GM19438 (cell line): ENCODE measurements around the gene AS3MT.
"Not testable (repeated sequence)": the region's sequence is repeated elsewhere in the genome, so short reads cannot be mapped to it uniquely, and the experiment has no call there.

Source experiments
- ATAC-seq: cut with Tn5 transposase; IDR thresholded peaks from one replicate; pipeline ENCODE4 v1.9.1; 2021; ENCODE audit warnings: low read depth; ENCODE audit not compliant: unreplicated experiment

Gene AS3MT

DNA sequence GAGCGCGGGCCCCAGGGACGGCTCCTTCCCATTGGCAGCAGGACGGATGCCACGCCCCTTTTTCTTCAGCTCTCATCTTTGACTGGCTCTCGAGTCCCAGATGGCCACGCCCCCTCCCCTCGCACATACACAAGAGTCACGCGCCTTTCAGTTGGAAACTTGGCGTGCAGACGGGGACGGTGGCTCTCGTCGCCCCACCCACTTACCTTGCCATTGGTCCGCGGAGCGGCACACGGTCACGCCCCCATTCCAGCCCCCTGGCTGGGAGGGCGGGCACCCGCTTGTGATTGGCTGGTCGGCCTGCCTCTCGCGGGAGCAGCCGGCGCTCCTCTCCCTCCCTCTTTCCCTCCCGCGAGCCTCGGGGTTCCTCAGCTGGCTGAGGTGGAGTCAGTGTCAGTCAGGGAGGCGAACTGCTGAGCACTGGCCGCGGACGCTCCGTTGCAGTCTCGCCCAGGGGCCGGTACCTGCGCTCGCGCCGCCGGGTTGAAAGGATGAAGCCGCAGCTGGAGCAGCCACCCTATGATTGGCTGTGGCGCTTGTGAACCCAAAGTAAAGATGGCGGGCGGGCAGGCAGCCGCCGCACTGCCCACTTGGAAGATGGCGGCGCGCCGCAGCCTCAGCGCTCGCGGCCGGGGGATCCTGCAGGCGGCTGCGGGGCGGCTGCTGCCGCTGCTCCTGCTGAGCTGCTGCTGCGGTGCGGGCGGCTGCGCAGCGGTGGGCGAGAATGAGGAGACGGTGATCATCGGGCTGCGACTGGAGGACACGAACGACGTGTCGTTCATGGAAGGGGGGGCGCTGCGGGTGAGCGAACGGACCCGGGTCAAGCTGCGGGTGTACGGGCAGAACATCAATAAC is 48.9 kb downstream of the AS3MT start, which contains the start of gene CNNM2:
Gene CNNM2, plus strand, starts transcription at position 333 of the 855 bp plus-strand sequence. Its CDS starts 187 bp downstream, at position 520.
- peak; percentile 76 for ATAC-seq

DNA sequence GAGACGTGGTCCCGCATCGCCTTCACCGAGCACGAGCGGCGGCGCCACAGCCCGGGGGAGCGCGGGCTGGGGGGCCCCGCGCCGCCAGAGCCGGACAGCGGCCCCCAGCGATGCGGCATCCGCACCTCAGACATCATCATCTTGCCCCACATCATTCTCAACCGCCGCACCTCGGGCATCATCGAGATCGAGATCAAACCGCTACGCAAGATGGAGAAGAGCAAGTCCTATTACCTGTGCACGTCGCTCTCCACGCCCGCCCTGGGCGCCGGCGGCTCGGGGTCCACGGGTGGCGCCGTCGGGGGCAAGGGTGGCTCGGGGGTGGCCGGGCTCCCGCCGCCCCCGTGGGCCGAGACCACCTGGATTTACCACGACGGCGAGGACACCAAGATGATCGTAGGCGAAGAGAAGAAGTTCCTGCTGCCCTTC is 49.6 kb downstream of the AS3MT start:
- ATAC-seq: peak; percentile 4

DNA sequence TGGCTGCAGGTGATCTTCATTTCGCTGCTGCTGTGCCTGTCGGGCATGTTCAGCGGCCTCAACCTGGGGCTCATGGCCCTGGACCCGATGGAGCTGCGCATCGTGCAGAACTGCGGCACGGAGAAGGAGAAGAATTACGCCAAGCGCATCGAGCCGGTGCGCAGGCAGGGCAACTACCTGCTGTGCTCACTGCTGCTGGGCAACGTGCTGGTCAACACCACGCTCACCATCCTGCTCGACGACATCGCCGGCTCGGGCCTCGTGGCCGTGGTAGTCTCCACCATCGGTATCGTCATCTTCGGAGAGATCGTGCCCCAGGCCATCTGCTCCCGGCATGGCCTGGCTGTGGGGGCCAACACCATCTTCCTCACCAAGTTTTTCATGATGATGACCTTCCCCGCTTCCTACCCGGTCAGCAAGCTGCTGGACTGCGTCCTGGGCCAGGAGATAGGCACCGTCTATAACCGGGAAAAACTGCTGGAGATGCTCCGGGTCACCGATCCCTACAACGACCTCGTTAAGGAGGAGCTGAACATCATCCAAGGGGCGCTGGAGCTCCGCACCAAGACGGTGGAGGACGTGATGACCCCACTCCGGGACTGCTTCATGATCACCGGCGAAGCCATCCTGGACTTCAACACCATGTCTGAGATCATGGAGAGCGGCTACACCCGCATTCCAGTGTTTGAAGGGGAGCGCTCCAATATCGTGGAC is 50.1 kb downstream of the AS3MT start:
- ATAC-seq: no peak

DNA sequence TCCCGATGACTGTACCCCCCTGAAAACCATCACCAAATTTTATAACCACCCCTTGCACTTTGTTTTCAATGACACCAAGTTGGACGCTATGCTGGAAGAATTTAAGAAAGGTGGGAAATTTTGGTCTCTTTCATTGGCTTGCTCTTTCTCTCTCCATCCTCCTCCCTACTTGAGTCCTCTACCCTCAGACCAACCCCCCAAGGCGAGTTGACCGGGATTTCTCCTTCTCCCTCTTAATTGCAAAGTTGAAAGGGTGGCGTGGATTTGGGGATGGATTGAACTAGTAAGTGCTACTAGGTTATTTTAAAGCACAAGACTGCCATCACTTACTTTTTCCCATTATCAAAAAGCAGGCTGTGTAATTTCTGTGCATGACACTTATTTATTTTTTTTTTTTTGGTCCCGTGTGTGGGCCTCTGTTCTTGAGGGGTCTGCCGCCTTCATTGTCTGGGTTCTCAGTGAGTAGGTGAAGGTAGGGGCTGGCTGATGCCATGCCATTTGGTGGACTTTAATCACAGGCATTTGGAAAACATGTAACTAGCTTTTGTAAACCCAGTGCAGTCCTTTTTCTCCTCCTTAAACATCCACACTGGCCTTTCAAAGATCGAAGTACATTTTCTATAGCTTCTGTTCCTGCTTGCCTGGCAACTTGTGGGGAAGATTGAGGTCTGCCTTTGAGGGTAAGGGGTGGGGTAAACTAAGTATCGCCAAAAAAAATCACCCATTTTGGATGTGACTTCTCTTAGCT is 50.9 kb downstream of the AS3MT start:
- no peak for ATAC-seq

DNA sequence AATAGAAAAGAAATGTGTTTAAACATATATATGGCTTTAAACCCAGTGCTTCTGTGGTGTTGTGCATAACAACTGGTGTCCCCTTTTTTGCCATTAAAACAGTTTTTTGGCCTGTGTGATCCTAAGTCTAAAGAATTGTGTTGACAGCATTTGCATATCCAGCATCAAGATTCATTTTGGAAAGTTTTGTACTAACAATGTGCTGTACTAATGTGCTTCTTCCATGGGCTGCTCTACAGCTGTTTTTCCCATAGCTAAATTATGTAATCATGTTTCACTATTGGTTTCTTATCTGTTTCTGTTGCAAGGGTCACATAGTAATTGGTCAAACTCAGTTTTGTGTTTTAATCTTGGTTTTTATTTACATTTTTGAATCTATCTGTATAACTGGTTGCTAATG is 54.3 kb downstream of the AS3MT start:
- ATAC-seq: no peak

DNA sequence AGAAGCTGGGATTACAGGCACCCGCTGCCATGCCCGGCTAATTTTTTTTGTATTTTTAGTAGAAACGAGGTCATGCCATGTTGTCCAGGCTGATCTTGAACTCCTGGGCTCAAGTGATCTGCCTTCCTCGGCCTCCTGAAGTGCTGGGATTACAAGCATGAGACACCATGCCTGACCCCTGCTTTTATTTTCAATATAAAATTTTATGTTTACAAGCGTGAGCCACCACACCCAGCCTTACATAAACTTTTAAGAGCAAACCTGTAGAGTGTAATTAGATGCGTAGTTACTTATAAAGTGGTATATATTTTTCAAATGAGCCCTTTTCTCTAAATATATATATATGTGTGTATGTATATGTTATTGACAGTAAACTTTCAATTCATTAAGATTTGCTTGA is 57.6 kb downstream of the AS3MT start:
- no peak for ATAC-seq

DNA sequence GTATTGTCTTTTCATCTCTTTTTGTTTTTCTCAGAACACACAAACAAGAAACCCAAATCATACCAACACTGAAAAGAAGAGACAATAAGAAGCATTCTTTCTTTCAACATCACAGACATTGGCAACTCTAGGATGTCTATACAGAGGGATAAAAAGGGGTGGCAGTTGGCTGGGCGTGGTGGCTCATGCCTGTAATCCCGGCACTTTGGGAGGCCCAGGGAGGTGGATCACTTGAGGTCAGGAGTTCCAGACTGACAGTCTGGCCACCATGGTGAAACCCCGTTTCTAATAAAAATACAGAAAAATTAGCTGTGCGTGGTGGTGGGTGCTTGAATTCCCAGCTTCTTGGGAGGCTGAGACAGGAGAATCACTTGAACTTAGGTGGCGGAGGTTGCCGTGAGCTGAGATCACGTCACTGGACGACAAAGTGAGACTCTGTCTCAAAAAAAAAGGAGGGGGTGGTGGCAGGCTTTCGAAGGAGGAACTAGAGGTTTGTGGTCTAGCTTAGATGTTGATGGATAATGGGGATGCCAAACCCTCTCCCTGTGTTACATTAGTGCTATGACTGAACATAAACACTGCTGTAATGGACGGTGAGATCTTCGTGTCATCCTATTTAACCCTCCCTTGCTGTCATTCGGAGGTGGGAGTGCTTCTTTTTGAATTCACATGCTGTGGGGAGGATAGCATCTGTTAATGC is 58.2 kb downstream of the AS3MT start:
- ATAC-seq: no peak

DNA sequence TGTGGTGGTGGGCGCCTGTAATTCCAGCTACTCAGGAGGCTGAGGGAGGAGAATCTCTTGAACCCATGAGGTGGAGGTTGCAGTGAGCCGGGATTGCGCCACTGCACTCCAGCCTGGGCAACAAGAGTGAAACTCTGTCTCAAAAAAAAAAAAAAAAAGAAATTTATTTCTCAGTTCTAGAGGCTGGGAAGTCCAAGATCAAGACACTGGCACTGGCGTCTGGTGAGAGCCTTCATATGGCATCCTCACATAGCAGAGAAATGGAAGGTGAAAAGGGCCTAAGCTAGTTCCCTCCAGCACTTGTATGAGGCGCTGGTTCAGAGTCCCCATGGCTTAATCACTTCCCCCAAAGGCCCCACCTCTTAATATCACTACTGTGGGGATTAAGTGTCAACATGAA is 59.2 kb downstream of the AS3MT start:
- ATAC-seq: not testable (repeated sequence)

DNA sequence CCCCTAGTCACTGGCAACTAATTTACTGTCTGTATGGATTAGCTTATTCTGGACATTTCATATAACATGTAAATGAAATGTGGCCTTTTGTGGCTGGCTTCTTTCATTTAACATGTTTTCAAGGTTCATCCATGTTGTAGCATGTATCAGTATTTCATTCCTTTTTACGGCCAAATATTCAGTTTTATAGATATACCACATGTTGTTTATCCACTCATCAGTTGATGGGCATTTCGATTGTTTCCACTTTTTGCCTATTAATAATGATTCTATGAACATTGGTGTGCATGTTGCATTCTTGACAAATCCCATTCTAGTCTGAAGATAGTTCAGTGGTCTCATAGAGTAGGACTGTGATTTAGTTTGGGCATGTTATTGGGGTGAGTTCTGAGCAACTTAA is 61.5 kb downstream of the AS3MT start:
- ATAC-seq: no peak

DNA sequence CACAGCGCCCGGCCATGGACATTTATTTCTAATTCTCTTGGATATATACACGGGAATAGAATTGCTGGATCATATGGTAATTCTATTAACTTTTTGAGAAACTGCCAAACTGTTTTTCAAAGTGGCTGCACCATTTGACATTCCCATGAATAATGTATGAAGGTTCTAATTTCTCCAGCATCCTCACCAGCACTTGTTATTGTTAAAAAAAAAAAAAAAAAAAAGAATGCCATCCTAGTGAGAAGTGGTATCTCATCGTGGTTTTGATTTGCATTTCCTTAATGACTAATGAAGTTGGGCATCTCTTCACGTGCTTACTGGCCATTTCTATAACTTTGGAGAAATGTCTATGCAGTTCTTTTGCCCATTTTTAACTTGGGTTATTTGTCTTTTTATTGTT is 62.4 kb downstream of the AS3MT start:
- no peak for ATAC-seq

DNA sequence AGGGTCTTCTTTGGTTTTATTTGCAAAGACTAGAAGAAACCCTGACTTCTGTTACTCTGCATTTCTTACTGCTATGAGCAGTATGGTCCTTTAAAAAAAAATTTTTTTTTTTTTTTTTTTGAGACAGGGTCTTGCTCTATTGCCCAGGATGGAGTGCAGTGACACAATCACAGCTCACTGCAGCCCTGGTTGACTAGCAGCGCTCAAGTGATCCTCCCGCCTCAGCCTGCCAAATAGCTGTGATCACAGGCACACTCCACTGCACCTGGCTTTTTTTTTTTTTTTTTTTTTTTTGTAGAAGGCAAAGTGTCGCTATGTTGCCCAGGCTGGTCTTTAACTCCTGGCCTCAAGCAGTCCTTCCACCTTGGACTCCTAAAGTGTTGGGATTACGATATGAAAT is 66.2 kb downstream of the AS3MT start:
- ATAC-seq: no peak

DNA sequence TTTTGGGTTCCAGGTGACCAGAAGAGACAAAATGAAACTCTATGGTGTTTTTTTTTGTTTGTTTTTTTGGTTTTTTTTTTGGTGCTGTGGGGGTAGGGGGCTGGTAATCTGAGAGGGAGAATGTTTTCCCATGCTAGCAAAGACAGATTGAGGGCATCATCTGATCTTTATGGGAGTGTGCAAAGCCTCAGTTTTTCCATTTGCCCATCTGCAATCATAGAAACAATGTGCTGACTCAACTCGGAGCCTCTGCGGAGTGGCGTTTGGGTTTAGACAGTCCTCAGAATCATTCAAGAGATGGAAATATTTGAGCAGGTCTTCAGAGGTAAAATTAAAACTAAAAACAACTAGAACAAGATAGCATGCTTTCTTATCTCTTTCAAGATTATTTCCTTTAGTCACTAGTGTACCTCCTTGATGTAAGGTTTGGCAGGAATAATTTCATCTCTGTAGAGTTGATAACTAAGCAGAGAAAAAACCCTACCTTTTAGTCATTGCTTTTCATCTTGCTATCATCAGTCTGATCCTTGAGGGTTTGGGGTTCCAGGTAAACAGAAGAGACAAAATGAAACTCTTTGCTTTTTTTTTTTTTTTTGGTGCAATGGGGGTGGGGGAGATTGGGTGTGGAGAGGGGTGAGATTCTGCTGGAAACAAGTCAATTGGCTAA is 66.8 kb downstream of the AS3MT start:
- ATAC-seq: no peak

DNA sequence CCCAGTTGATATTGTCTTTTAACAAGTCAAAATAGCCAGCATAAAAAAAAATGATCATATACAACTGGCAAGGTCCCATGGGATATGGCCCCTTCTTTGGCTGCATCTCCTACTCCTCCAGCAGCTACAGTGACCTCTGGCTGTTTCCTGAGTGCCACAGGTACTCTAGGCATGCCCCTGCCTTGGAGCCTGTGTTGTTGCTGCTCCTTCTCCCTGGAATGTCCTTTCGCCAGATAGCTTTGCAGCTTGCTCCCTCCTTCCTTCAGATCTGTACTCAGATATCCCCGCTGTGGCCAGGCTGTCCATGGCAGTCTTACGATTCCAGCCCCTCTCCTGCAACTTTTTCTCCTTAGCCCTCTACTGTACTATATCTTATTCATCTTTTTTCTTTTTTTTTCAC is 72.1 kb downstream of the AS3MT start:
- no peak for ATAC-seq

DNA sequence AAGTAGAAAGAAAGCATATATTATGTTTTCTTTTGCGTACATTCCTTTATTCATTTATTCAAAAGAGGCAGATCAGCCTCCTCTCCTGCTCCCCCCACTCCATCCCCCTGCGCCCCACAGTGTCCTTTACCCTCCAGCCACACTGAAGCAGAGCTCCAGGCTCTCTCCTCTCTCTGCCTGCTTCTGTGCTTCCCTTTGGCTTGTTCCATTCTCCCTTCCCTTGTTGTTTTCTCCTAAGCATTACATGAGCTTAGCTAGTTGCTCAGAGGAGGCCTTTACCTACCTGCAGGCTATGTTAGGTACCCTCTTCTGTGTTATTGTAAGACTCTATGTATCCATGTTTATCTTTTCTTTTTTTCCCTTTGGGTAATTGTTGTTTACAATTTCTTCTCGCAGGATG is 76.2 kb downstream of the AS3MT start:
- no peak for ATAC-seq

DNA sequence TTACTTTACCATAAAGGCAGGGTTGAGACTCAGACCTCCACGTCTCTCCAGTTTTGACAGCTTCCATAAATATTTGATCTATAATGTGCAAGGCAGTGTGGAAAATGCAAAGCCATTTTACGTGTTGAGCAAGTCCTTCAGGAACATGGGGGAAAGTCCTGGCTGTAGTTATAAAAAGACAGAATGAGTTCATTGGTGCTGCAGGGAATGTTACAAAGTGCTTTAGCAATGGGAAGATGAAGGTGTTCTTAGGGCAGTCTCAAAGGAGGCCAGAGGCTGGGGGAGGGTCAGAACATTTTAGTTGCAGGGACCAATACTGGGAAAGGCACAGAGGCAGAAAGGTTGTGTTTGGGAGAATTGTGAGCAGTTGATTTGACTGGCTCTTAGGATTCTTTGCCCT is 76.7 kb downstream of the AS3MT start:
- no peak for ATAC-seq

DNA sequence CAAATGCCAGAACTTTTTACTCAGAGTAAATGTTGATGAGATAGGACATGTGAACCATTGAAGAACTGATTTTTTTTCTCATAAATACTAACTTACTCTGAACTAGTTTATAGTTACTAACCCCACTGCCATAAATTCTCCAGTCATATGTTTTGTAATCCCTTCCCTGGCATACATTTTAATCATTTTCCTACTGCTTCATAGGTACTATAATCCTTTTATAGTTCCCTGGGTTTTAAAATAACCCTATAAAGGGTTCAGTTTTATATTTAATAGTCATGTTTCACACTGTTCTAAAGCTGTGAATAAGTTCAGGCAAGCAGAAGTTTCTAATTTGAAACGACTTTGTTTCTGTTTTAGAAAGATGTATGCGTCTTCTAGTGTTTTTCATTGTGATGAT is 77.7 kb downstream of the AS3MT start:
- ATAC-seq: no peak

DNA sequence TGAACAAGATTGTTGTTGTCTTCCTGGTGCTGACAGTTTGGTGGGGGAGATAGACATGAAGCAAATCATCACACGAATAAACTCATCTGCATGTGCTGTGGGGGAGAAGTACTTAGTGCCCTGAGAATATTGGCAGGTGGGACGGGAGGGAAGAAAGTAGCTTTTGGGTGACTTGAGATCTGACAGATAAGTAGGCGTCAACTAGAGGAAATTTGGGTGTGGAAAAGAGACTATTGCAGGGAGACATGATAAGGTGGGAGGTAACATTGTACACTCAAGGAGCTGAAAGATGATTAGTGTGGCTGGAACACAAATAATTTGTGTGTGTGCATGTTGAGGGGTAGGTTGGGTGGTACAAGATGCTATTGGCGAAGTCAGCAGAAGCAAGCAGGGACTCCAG is 78.9 kb downstream of the AS3MT start:
- no peak for ATAC-seq

DNA sequence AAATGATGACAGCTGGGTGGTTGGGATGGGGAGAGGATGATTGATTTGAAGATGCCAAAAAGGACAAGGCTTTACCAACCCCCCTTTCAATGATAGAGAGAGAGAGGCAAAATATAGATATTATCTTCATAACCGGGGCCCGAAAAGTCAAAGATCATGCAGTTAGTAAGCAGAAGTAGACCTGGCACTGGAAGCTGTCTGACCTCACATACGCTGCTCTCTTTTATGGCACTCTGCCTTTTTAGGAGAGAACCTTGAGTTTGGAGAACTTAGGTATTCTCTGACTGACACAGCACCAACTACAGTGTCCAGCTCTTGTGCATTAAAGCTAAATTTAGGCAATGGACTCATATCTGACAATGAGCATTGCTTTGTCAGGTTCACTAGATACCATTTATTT is 79.5 kb downstream of the AS3MT start:
- ATAC-seq: no peak

DNA sequence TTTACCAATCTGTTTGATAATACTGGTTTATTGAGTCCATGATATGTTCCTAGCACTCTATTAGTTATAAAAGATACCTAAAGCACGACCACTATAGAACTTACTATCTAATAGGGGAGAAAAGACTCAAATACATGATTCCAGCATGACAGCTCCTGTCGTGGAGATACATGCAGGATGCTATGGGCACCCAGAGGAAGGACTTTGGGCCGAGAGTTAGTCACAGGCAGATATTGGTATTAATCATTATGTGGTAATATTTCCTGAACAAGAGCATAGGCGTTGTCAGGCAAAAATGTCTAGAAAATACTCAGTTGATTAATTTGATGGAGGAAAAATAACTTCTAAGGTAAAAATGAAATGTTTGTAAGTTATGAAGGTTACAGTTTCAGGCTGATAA is 80.6 kb downstream of the AS3MT start:
- no peak for ATAC-seq

DNA sequence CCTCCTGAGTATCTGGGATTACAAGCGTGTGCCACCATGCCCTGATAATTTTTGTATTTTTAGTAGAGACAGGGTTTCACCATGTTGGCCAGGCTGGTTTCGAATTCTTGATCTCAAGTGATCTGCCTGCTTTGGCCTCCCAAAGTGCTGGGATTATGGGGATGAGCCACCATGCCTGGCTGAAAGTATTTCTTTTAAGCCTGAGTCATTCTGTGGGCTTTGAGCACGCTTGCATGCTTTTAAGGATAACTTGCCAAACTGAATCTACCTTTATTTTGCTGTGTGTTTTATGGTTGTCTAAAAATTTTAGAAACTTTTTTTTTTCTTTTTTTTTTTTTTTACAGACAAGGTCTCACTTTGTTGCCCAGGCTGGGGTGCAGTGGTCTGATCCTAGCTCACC is 82.0 kb downstream of the AS3MT start:
- ATAC-seq: no peak
